Breast epithelium (tissue), 4 donors: ENCODE data around the gene VSIG10L. TPM values are rescaled to one million over a fixed set of nuclear protein-coding genes. Genes with fewer than 3 reads are reported as not detected.

Source experiments
- DNase-seq, 2 donors: peaks; one replicate each; pipeline ENCODE4 v3.0.0-alpha.2; 2019; ENCODE audit warnings: low spot score in 2 of 2
- H3K27ac ChIP-seq, 2 donors: fragments of 200-600 bp; sonication (generic) in 1 of 2; one replicate each; pipeline ENCODE4 v1.5.1; 2016 to 2019; ENCODE audit warnings: mild to moderate bottlenecking in 1 of 2
- H3K27me3 ChIP-seq, 2 donors: fragments of 200-600 bp; sonication (generic) in 1 of 2; one replicate each; pipeline versions ENCODE4 v1.5.1 to v1.6.0; 2017 to 2019; ENCODE audit warnings: control low read depth in 1 of 2, mild to moderate bottlenecking in 1 of 2
- H3K36me3 ChIP-seq: fragments of 200-600 bp; one replicate; pipeline ENCODE4 v1.5.1; 2019
- H3K4me1 ChIP-seq, 2 donors: fragments of 200-600 bp; sonication (generic); one replicate each; pipeline ENCODE4 v1.5.1; 2016 to 2019; ENCODE audit warnings: control low read depth in 1 of 2
- H3K4me3 ChIP-seq, 3 donors: fragments of 200-600 bp; sonication (generic); 1 replicate in 2 of 3; 2 replicates in 1 of 3; pipeline ENCODE4 v1.5.1; 2016 to 2019; ENCODE audit warnings: mild to moderate bottlenecking in 3 of 3, moderate library complexity in 2 of 3
- H3K9me3 ChIP-seq, 2 donors: fragments of 200-600 bp; sonication (generic) in 1 of 2; one replicate each; pipeline ENCODE4 v1.5.1; 2016 to 2019; ENCODE audit warnings: control low read depth in 1 of 2
- POLR2A ChIP-seq: fragments of 450-650 bp; IDR thresholded peaks from one replicate; pipeline ENCODE4 v1.6.1; 2016; ENCODE audit warnings: antibody characterized with exemption, mild to moderate bottlenecking, moderate library complexity
- POLR2AphosphoS5 ChIP-seq, 3 donors: sonication (generic); formaldehyde crosslinking; IDR thresholded peaks; one replicate each; pipeline ENCODE4 v1.6.1; 2017; ENCODE audit warnings: antibody characterized with exemption in 3 of 3
- intact Hi-C: fragments of 100-400 bp; cut with DNase I; formaldehyde crosslinking; loops from one replicate; pipeline ENCODE4 v1.15.1; 2023; ENCODE audit warnings: low total_unique reads
- total RNA-seq, 3 donors: library from RNA; depleted of rRNA; stranded (reverse); fragments of >200 nt; gene quantifications; one replicate each; pipeline ENCODE4 v1.1.0, GENCODE V29; 2016
- TF ChIP-seq, protein P1 (sequence below), 3 donors: fragments of 450-650 bp; IDR thresholded peaks; one replicate each; pipeline ENCODE4 v1.5.1; 2016 to 2017; ENCODE audit warnings: antibody characterized with exemption in 3 of 3, mild to moderate bottlenecking in 3 of 3, moderate library complexity in 3 of 3

VSIG10L gene
- total RNA-seq, 3 donors from 2014 or later: 1.3 to 1.8 (median 1.8) TPM

- DNase-seq: no peak
- no peaks in the 10 kb centered on the region for H3K4me1 ChIP-seq
- H3K36me3 ChIP-seq: no peaks in the 10 kb centered on the region
- no peaks in the 10 kb centered on the region for H3K27me3 ChIP-seq
- TF ChIP-seq POLR2A (no peak), POLR2AphosphoS5 (IDR thresholded peaks at IDR 0.05) (no peak)
- TF ChIP-seq, protein P1, sequence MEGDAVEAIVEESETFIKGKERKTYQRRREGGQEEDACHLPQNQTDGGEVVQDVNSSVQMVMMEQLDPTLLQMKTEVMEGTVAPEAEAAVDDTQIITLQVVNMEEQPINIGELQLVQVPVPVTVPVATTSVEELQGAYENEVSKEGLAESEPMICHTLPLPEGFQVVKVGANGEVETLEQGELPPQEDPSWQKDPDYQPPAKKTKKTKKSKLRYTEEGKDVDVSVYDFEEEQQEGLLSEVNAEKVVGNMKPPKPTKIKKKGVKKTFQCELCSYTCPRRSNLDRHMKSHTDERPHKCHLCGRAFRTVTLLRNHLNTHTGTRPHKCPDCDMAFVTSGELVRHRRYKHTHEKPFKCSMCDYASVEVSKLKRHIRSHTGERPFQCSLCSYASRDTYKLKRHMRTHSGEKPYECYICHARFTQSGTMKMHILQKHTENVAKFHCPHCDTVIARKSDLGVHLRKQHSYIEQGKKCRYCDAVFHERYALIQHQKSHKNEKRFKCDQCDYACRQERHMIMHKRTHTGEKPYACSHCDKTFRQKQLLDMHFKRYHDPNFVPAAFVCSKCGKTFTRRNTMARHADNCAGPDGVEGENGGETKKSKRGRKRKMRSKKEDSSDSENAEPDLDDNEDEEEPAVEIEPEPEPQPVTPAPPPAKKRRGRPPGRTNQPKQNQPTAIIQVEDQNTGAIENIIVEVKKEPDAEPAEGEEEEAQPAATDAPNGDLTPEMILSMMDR (IDR thresholded peaks at IDR 0.05): no peak
- intact Hi-C loops: no loop called here
- no peak overlapping the region for H3K4me3 ChIP-seq
- no peak overlapping the region for H3K27ac ChIP-seq
- no peaks in the 10 kb centered on the region for H3K9me3 ChIP-seq
Observed at GRCh38 chr19:51372021-51372648, 30.2 kb upstream of the VSIG10L start.

DNA sequence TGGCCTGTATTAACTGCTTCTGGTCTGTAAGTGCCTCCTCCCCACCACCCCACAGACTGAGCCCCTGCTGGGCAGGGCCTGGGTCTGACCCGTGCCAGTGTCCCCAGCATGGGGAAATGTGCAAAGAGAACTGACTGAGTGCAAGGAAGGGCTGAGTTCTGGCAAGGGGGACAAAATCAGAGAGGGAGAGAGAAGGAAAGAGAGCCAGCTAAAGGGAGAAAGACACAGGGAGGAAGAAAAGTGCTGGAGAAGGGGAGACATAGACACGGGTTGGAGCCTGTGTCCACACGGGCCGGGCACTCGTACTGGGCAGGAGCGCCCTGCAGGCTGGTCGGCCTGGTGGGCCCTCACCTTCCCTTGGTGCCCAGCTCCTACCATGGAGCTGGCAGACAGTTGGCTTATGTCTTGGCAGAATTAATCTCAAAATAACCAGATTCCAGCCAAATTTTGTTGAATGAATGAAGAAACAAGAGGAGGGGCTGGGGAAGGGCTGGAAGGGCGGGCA lies 29.3 kb upstream of the VSIG10L start:
- H3K4me3 ChIP-seq: no peak overlapping the region
- H3K4me1 ChIP-seq: no peaks in the 10 kb centered on the region
- no peak for TF ChIP-seq POLR2A
- no peak for TF ChIP-seq POLR2AphosphoS5 (IDR thresholded peaks at IDR 0.05)
- TF ChIP-seq, protein P1 (IDR thresholded peaks at IDR 0.05): no peak
- DNase-seq: no peak
- no peak overlapping the region for H3K27ac ChIP-seq
- H3K27me3 ChIP-seq: no peaks in the 10 kb centered on the region
- no peaks in the 10 kb centered on the region for H3K36me3 ChIP-seq
- intact Hi-C loops: no loop called here
- no peaks in the 10 kb centered on the region for H3K9me3 ChIP-seq

- intact Hi-C loops: no loop called here
- H3K4me3 ChIP-seq: no peak overlapping the region
- TF ChIP-seq POLR2AphosphoS5 (IDR thresholded peaks at IDR 0.05) (no peak), POLR2A (no peak)
- TF ChIP-seq, protein P1 (IDR thresholded peaks at IDR 0.05): no peak
- DNase-seq: no peak
- H3K36me3 ChIP-seq: no peaks in the 10 kb centered on the region
- H3K27me3 ChIP-seq: no peaks in the 10 kb centered on the region
- no peaks in the 10 kb centered on the region for H3K4me1 ChIP-seq
- no peaks in the 10 kb centered on the region for H3K9me3 ChIP-seq
- no peak overlapping the region for H3K27ac ChIP-seq
Observed at GRCh38 chr19:51370230-51370629, 28.3 kb upstream of the VSIG10L start.

- H3K36me3 ChIP-seq: no peaks in the 10 kb centered on the region
- TF ChIP-seq POLR2AphosphoS5 (IDR thresholded peaks at IDR 0.05) (no peak), POLR2A (no peak)
- TF ChIP-seq, protein P1 (IDR thresholded peaks at IDR 0.05): no peak
- peak within 1 kb of the TSS; percentile 58 to 84 (median 82) for H3K4me3 ChIP-seq
- H3K4me1 ChIP-seq: no peaks in the 10 kb centered on the region
- no peak for DNase-seq
- H3K27ac ChIP-seq: peak within 1 kb of the TSS; percentile 94
- no peaks in the 10 kb centered on the region for H3K27me3 ChIP-seq
- no peaks in the 10 kb centered on the region for H3K9me3 ChIP-seq
- intact Hi-C loops: no loop called here
Observed at GRCh38 chr19:51368366-51369282, 26.7 kb upstream of the VSIG10L start, which contains the start of gene CLDND2. CLDND2 (minus strand) TSS chr19:51369003; CDS start chr19:51368577, 426 bp downstream.
